GM12878 (cell line): ENCODE measurements around the gene TOPAZ1. TPM values are rescaled to one million over a fixed set of nuclear protein-coding genes. Genes with fewer than 3 reads are reported as not detected.

Source experiments
- ATAC-seq: fragments of 200-7000 bp; cut with Tn5 transposase; 3 replicates; pipeline ENCODE4 v1.9.1; 2020; ENCODE audit warnings: mild to moderate bottlenecking, moderate library complexity
- BruUV-seq: library from RNA; stranded (reverse); fragments of 400-500 nt; replicated peaks from 2 replicates; lab custom pipeline; 2021; lab: Mats Ljungman, UMichigan
- CTCF ChIA-PET: fragments of 300-600 bp; sonication (Branson Sonifier 250); formaldehyde crosslinking; extraction: SDS; loops from one replicate; lab custom pipeline; 2021; ENCODE audit warnings: inconsistent platforms; lab: Yijun Ruan, JAX
- POLR2A ChIA-PET: fragments of 350-600 bp; formaldehyde crosslinking; extraction: SDS; loops from one replicate; lab custom pipeline; 2021; ENCODE audit warnings: inconsistent platforms; lab: Charles Lee
- RAD21 ChIA-PET: fragments of 300-600 bp; sonication (Branson Sonifier 250); formaldehyde crosslinking; loops from one replicate; lab custom pipeline; 2023; ENCODE audit warnings: antibody characterized with exemption; ENCODE audit not compliant: unreplicated experiment; lab: Charles Lee
- SMC1A ChIA-PET: fragments of 300-600 bp; sonication (Branson Sonifier 250); formaldehyde crosslinking; loops from one replicate; lab custom pipeline; 2023; ENCODE audit not compliant: unreplicated experiment, uncharacterized antibody; lab: Charles Lee
- DNase-seq: peaks from one replicate; pipeline ENCODE4 v3.0.0-alpha.2; 2011; ENCODE audit warnings: low read depth, low spot score
- FAIRE-seq: peaks from 3 replicates; lab custom pipeline; 2011; peaks lifted over from hg19 to GRCh38; lab: Jason Lieb, UNC
- H2AFZ ChIP-seq: 2 replicates; pipeline ENCODE4 v1.6.0; 2011; ENCODE audit warnings: low read depth, low read length, control low read depth; ENCODE audit not compliant: control insufficient read depth
- H3K27ac ChIP-seq: 2 replicates; pipeline ENCODE4 v1.5.1; 2011; ENCODE audit warnings: control low read depth; ENCODE audit not compliant: control insufficient read depth, insufficient read depth
- H3K27me3 ChIP-seq, 2 experiments: replicated peaks in 1 of 2; 2 replicates each; pipeline versions ENCODE4 v1.6.0 to v1.6.1; 2011; ENCODE audit warnings: low read length in 1 of 2; ENCODE audit not compliant: control insufficient read depth in 2 of 2, insufficient read depth in 2 of 2
- H3K36me3 ChIP-seq, 2 experiments: 2 replicates each; pipeline ENCODE4 v1.5.1; 2011; ENCODE audit warnings: low read length in 1 of 2; ENCODE audit not compliant: control insufficient read depth in 2 of 2, insufficient read depth in 2 of 2
- H3K4me1 ChIP-seq: 2 replicates; pipeline ENCODE4 v1.6.1; 2011; ENCODE audit warnings: mild to moderate bottlenecking, low read length, moderate library complexity, mixed read lengths; ENCODE audit not compliant: control insufficient read depth, insufficient read depth
- H3K4me2 ChIP-seq: 2 replicates; pipeline ENCODE4 v1.6.0; 2011; ENCODE audit warnings: control low read depth; ENCODE audit not compliant: control insufficient read depth, insufficient read depth
- H3K4me3 ChIP-seq: fragments of 200-600 bp; sonication (generic); 2 replicates; pipeline ENCODE4 v1.5.1; 2016
- H3K79me2 ChIP-seq: 2 replicates; pipeline ENCODE4 v1.6.0; 2011; ENCODE audit warnings: low read length; ENCODE audit not compliant: control insufficient read depth, insufficient read depth
- H3K9ac ChIP-seq: 2 replicates; pipeline ENCODE4 v1.8.0; 2011; ENCODE audit warnings: low read length, control low read depth, mixed read lengths; ENCODE audit not compliant: control insufficient read depth, insufficient read depth
- H3K9me3 ChIP-seq: replicated peaks from 3 replicates; pipeline ENCODE4 v1.5.1; 2011; ENCODE audit warnings: mild to moderate bottlenecking, low read length; ENCODE audit not compliant: control insufficient read depth, insufficient read depth
- H4K20me1 ChIP-seq: 2 replicates; pipeline ENCODE4 v1.6.0; 2011; ENCODE audit not compliant: control insufficient read depth, insufficient read depth
- CBFB ChIP-seq: IDR thresholded peaks from 2 replicates; pipeline ENCODE4 v1.6.1; 2016; ENCODE audit warnings: antibody characterized with exemption, low read depth
- CEBPB ChIP-seq, 2 experiments: fragments of 150-350 bp in 1 of 2; IDR thresholded peaks; 2 replicates each; pipeline ENCODE4 v1.6.1; 2012 to 2014; ENCODE audit warnings: low read depth in 2 of 2, low read length in 2 of 2, borderline replicate concordance in 1 of 2, inconsistent platforms in 1 of 2
- KAT2A ChIP-seq: conservative IDR thresholded peaks from 2 replicates; pipeline ENCODE4 v1.6.1; 2011; ENCODE audit warnings: low read depth, low read length; ENCODE audit not compliant: control insufficient read depth
- MTA2 ChIP-seq: fragments of 450-650 bp; IDR thresholded peaks from 2 replicates; pipeline ENCODE4 v1.6.1; 2016; ENCODE audit warnings: low read depth, mild to moderate bottlenecking, moderate library complexity
- POLR2A ChIP-seq: IDR thresholded peaks from 2 replicates; pipeline ENCODE4 v1.6.1; 2011; ENCODE audit warnings: low read depth, mild to moderate bottlenecking, low read length
- SMAD5 ChIP-seq: IDR thresholded peaks from 2 replicates; pipeline ENCODE4 v1.6.1; 2016; ENCODE audit warnings: antibody characterized with exemption, low read depth
- SMC3 ChIP-seq: IDR thresholded peaks from 2 replicates; pipeline ENCODE4 v1.6.1; 2011; ENCODE audit warnings: low read length, improper control_type of control experiment, borderline replicate concordance
- SRF ChIP-seq, 2 experiments: IDR thresholded peaks; 2 replicates each; pipeline ENCODE4 v1.6.1; 2011; ENCODE audit warnings: low read depth in 2 of 2, low read length in 2 of 2, mild to moderate bottlenecking in 1 of 2, moderate library complexity in 1 of 2
- TCF12 ChIP-seq: IDR thresholded peaks from 2 replicates; pipeline ENCODE4 v1.6.1; 2011; ENCODE audit warnings: low read depth, mild to moderate bottlenecking, low read length
- ZNF217 ChIP-seq: fragments of 450-650 bp; IDR thresholded peaks from 2 replicates; pipeline ENCODE4 v1.6.1; 2017; ENCODE audit warnings: antibody characterized with exemption, mild to moderate bottlenecking
- ZNF622 ChIP-seq: fragments of 450-650 bp; IDR thresholded peaks from 2 replicates; pipeline ENCODE4 v1.6.1; 2017; ENCODE audit warnings: mild to moderate bottlenecking, inconsistent platforms
- WGBS: methylation state at CpG from one replicate; pipeline ENCODE4 v1.1.6; 2016; ENCODE audit warnings: low lambda C conversion rate; ENCODE audit not compliant: insufficient replicate concordance, insufficient coverage; ENCODE audit errors: missing lambda C conversion rate; 5-methylcytosine and 5-hydroxymethylcytosine counted together
- in situ Hi-C: fragments of 300-500 bp; cut with MboI; formaldehyde crosslinking; loops from 9 replicates; pipeline ENCODE4 v1.14.3; 2018; ENCODE audit warnings: mixed read lengths
- intact Hi-C: fragments of 100-400 bp; cut with micrococcal nuclease; formaldehyde crosslinking; loops from one replicate; pipeline ENCODE4 v1.14.2; 2022; ENCODE audit not compliant: unreplicated experiment
- polyA plus RNA-seq, 11 experiments: library from polyadenylated mRNA; depleted of rRNA in 4 of 11; unstranded in 6 of 11; stranded (reverse) in 5 of 11; fragments of >200 nt; fragmentation: Nextera tagmentation in 4 of 11; fragmentation: Illumina TruSeq in 1 of 11; extraction: Ambion mirVana in 4 of 11; extraction: Trizol in 1 of 11; gene quantifications; 1 replicate in 1 of 11; 2 replicates in 10 of 11; pipeline versions ENCODE4 v1.2.1 to v1.2.3, GENCODE V29; 2011 to 2016; ENCODE audit warnings: inconsistent platforms in 2 of 11, missing spikeins in 2 of 11, low read depth in 1 of 11
- total RNA-seq, 4 experiments: library from RNA; depleted of rRNA in 3 of 4; stranded (reverse); fragments of >200 nt in 3 of 4; fragmentation: Illumina TruSeq in 1 of 4; extraction: Trizol in 1 of 4; gene quantifications; 2 replicates each; pipeline versions ENCODE4 v1.2.1 to v1.2.3, GENCODE V29; 2013 to 2021

TOPAZ1 gene
- total and polyA plus RNA-seq, 10 of the 15 experiments (the other 5 are each of a cell fraction or from before 2014, with no cell fraction given): 0.02 TPM; not detected in 9

DNA sequence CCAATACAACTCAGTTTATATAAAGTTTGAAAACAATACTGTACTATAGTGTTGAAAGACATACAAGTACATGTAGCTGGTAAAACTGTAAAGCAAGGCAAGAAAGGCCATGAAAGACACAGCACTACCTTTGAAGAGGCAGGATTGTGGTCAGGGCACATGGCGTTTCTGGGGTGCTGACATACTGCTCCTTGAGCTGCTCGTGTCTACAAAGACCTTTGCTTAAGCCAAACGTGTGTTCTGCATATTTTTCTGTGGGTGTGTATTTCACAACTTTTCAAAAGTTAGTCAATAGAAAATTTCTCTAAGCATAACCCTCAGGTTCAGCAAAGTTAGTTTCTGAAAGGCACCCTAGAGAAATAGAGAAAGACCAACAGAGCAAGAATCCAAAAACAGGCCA is 14.1 kb upstream of the TOPAZ1 start (continued):
- TF ChIP-seq MTA2: no peak
- no peak for TF ChIP-seq SRF (IDR thresholded peaks at IDR 0.05; ENCODE audit: low read depth in 2 of 2, low read length in 2 of 2)
- no peak for TF ChIP-seq ZNF217
- TF ChIP-seq CBFB: no peak
- TF ChIP-seq KAT2A: no peak

DNA sequence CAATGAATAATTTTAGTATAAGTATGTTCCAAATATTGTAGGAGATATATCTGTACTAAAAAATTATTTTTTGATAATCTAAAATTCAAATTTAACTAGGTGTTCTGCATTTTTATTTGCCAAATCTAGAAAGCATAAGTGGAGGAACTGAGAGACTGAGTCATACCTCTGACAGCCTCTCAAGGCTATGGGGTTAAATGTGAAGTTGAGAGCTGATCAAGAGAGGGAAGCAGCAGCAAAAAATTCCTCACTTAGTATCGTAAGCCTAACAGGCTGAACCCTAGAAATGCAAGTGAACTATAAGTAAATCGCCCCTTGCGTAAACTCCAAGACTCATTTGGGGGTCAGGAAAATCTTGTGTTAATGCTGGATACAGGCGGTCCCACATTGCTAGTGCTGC is 12.8 kb upstream of the TOPAZ1 start:
- Histone ChIP-seq H3K4me3 (no peak overlapping the region), H3K4me1 (no peaks in the 10 kb centered on the region), H3K9ac (no peak overlapping the region), H2AFZ (no peak overlapping the region), H3K27me3 (peaks cover 0 to 3% of the 10 kb centered on the region in 2 experiments; a peak in 1 of 4 replicates), H3K27ac (no peak overlapping the region), H3K36me3 (no peaks in the 10 kb centered on the region), H3K79me2 (no peaks in the 10 kb centered on the region), H4K20me1 (no peaks in the 10 kb centered on the region), H3K9me3 (no peaks in the 10 kb centered on the region), H3K4me2 (no peak overlapping the region)
- BruUV-seq: no TSS peak
- ChIA-PET SMC1A (no interaction called here), RAD21 (no interaction called here), CTCF (no interaction called here), POLR2A (no interaction called here)
- ATAC-seq: no peak
- in situ Hi-C loops: no loop called here
- WGBS: 57% methylated on average over 4 of the region's 4 CpGs
- FAIRE-seq: no peak
- no peak for DNase-seq
- TF ChIP-seq SMAD5 (no peak), CEBPB (IDR thresholded peaks at IDR 0.05; ENCODE audit: borderline replicate concordance in 1 of 2, low read depth in 2 of 2, low read length in 2 of 2) (no peak), POLR2A (no peak), ZNF622 (no peak), TCF12 (no peak), SMC3 (no peak)
- intact Hi-C loops: no loop called here
